HEK293 (cell line): ENCODE measurements around the gene EBF4.

Experiments used
- CTCF ChIA-PET: fragments of 350-600 bp; formaldehyde crosslinking; extraction: SDS; loops from one replicate; lab custom pipeline; 2021; ENCODE audit warnings: antibody characterized with exemption; lab: Yijun Ruan, JAX
- POLR2A ChIA-PET: fragments of 300-600 bp; formaldehyde crosslinking; extraction: SDS; loops from one replicate; lab custom pipeline; 2020; ENCODE audit warnings: antibody characterized with exemption, inconsistent platforms; lab: Yijun Ruan, JAX
- H3K27ac ChIP-seq: fragments of 200-500 bp; sonication (Bioruptor generic); 2 replicates; pipeline ENCODE4 v1.5.1; 2014; ENCODE audit warnings: low read depth, low read length, control low read depth, inconsistent platforms; ENCODE audit errors: extremely low read depth
- H3K36me3 ChIP-seq, 2 experiments: fragments of 200-500 bp in 1 of 2; sonication (Bioruptor generic) in 1 of 2; 1 replicate in 1 of 2; 2 replicates in 1 of 2; pipeline ENCODE4 v1.5.1; 2014 to 2017; ENCODE audit warnings: inconsistent platforms in 2 of 2, low read length in 2 of 2; ENCODE audit not compliant: control insufficient read depth in 2 of 2, insufficient read depth in 1 of 2
- H3K4me1 ChIP-seq: fragments of 200-500 bp; sonication (Bioruptor generic); 2 replicates; pipeline ENCODE4 v1.5.1; 2014; ENCODE audit warnings: mild to moderate bottlenecking, low read length, inconsistent platforms; ENCODE audit not compliant: control insufficient read depth, insufficient read depth
- H3K4me3 ChIP-seq: 2 replicates; pipeline ENCODE4 v1.5.1; 2011; ENCODE audit warnings: low read depth, mild to moderate bottlenecking, control low read depth, low read length, moderate library complexity
- H3K9me3 ChIP-seq: fragments of 200-500 bp; sonication (Bioruptor generic); 2 replicates; pipeline ENCODE4 v1.5.1; 2014; ENCODE audit warnings: low read depth, low read length, inconsistent platforms; ENCODE audit not compliant: control insufficient read depth, insufficient read depth
- BCL11A ChIP-seq: fragments of 450-650 bp; formaldehyde crosslinking; IDR thresholded peaks from 2 replicates; pipeline ENCODE4 v1.5.1; 2016; ENCODE audit warnings: low read depth, missing biosample characterization, missing genetic modification characterization
- BCL11B ChIP-seq: fragments of 450-650 bp; formaldehyde crosslinking; IDR thresholded peaks from 2 replicates; pipeline ENCODE4 v1.5.1; 2016; ENCODE audit warnings: low read depth, missing biosample characterization, missing genetic modification characterization
- EGR2 ChIP-seq: fragments of 450-650 bp; formaldehyde crosslinking; IDR thresholded peaks from 2 replicates; pipeline ENCODE4 v1.5.1; 2016; ENCODE audit warnings: low read depth, missing biosample characterization, missing genetic modification characterization
- KLF8 ChIP-seq: fragments of 450-650 bp; formaldehyde crosslinking; IDR thresholded peaks from 2 replicates; pipeline ENCODE4 v1.5.1; 2016; ENCODE audit warnings: missing biosample characterization, missing genetic modification characterization
- SP3 ChIP-seq: fragments of 450-650 bp; formaldehyde crosslinking; IDR thresholded peaks from 2 replicates; pipeline ENCODE4 v1.5.1; 2016; ENCODE audit warnings: missing biosample characterization, missing genetic modification characterization
- ZBTB1 ChIP-seq: fragments of 450-650 bp; formaldehyde crosslinking; IDR thresholded peaks from 2 replicates; pipeline ENCODE4 v1.5.1; 2016; ENCODE audit warnings: missing biosample characterization, missing genetic modification characterization
- ZBTB48 ChIP-seq: fragments of 450-650 bp; formaldehyde crosslinking; IDR thresholded peaks from 2 replicates; pipeline ENCODE4 v1.5.1; 2016; ENCODE audit warnings: missing biosample characterization, missing genetic modification characterization
- ZBTB7A ChIP-seq: fragments of 450-650 bp; formaldehyde crosslinking; IDR thresholded peaks from 2 replicates; pipeline ENCODE4 v1.5.1; 2016; ENCODE audit warnings: low read depth, missing biosample characterization, missing genetic modification characterization
- ZFP3 ChIP-seq: fragments of 450-650 bp; formaldehyde crosslinking; IDR thresholded peaks from 2 replicates; pipeline ENCODE4 v1.5.1; 2016; ENCODE audit warnings: low read depth, missing biosample characterization, missing genetic modification characterization
- ZFP37 ChIP-seq: fragments of 450-650 bp; formaldehyde crosslinking; IDR thresholded peaks from 2 replicates; pipeline ENCODE4 v1.5.1; 2016; ENCODE audit warnings: missing biosample characterization, missing genetic modification characterization
- ZIC2 ChIP-seq: fragments of 450-650 bp; formaldehyde crosslinking; IDR thresholded peaks from 2 replicates; pipeline ENCODE4 v1.5.1; 2016; ENCODE audit warnings: missing biosample characterization, missing genetic modification characterization
- ZNF138 ChIP-seq: fragments of 450-650 bp; formaldehyde crosslinking; IDR thresholded peaks from 2 replicates; pipeline ENCODE4 v1.5.1; 2016; ENCODE audit warnings: missing biosample characterization, missing genetic modification characterization, borderline replicate concordance
- ZNF175 ChIP-seq: fragments of 450-650 bp; formaldehyde crosslinking; IDR thresholded peaks from 2 replicates; pipeline ENCODE4 v1.5.1; 2016; ENCODE audit warnings: missing biosample characterization, missing genetic modification characterization
- ZNF18 ChIP-seq: fragments of 450-650 bp; formaldehyde crosslinking; IDR thresholded peaks from 2 replicates; pipeline ENCODE4 v1.5.1; 2016; ENCODE audit warnings: missing biosample characterization, missing genetic modification characterization
- ZNF2 ChIP-seq: fragments of 450-650 bp; formaldehyde crosslinking; IDR thresholded peaks from 2 replicates; pipeline ENCODE4 v1.5.1; 2016; ENCODE audit warnings: missing biosample characterization, missing genetic modification characterization
- ZNF274 ChIP-seq, 2 experiments: fragments of 200-500 bp in 1 of 2; fragments of 450-650 bp in 1 of 2; sonication (Bioruptor generic) in 1 of 2; formaldehyde crosslinking in 1 of 2; IDR thresholded peaks; 2 replicates each; pipeline versions ENCODE4 v1.5.1 to v1.6.1; 2014 to 2016; ENCODE audit warnings: borderline replicate concordance in 1 of 2, inconsistent platforms in 1 of 2, low read length in 1 of 2, missing biosample characterization in 1 of 2, missing genetic modification characterization in 1 of 2
- ZNF302 ChIP-seq: fragments of 450-650 bp; formaldehyde crosslinking; IDR thresholded peaks from 2 replicates; pipeline ENCODE4 v1.5.1; 2016; ENCODE audit warnings: missing biosample characterization, missing genetic modification characterization, low read depth
- ZNF341 ChIP-seq: fragments of 450-650 bp; formaldehyde crosslinking; IDR thresholded peaks from 2 replicates; pipeline ENCODE4; 2016; ENCODE audit warnings: low read depth, missing biosample characterization, missing genetic modification characterization
- ZNF426 ChIP-seq: fragments of 450-650 bp; formaldehyde crosslinking; IDR thresholded peaks from 2 replicates; pipeline ENCODE4 v1.5.1; 2017; ENCODE audit warnings: missing biosample characterization, missing genetic modification characterization, mild to moderate bottlenecking, inconsistent platforms, moderate library complexity
- ZNF473 ChIP-seq: fragments of 450-650 bp; formaldehyde crosslinking; IDR thresholded peaks from 2 replicates; pipeline ENCODE4 v1.5.1; 2017; ENCODE audit warnings: missing biosample characterization, missing genetic modification characterization
- ZNF510 ChIP-seq: fragments of 450-650 bp; formaldehyde crosslinking; IDR thresholded peaks from 2 replicates; pipeline ENCODE4 v1.5.1; 2018; ENCODE audit warnings: mild to moderate bottlenecking, missing genetic modification characterization, missing biosample characterization; ENCODE audit not compliant: insufficient replicate concordance
- ZNF585B ChIP-seq: fragments of 450-650 bp; formaldehyde crosslinking; IDR thresholded peaks from 2 replicates; pipeline ENCODE4 v1.5.1; 2016; ENCODE audit warnings: missing biosample characterization, missing genetic modification characterization
- ZNF610 ChIP-seq: fragments of 450-650 bp; formaldehyde crosslinking; IDR thresholded peaks from 2 replicates; pipeline ENCODE4 v1.5.1; 2016; ENCODE audit warnings: missing biosample characterization, missing genetic modification characterization, borderline replicate concordance
- ZNF623 ChIP-seq: fragments of 450-650 bp; formaldehyde crosslinking; IDR thresholded peaks from 2 replicates; pipeline ENCODE4 v1.5.1; 2016; ENCODE audit warnings: missing biosample characterization, missing genetic modification characterization
- ZNF629 ChIP-seq: fragments of 450-650 bp; formaldehyde crosslinking; IDR thresholded peaks from 2 replicates; pipeline ENCODE4 v1.5.1; 2017; ENCODE audit warnings: missing biosample characterization, missing genetic modification characterization
- ZNF639 ChIP-seq: fragments of 450-650 bp; formaldehyde crosslinking; IDR thresholded peaks from 2 replicates; pipeline ENCODE4 v1.5.1; 2016; ENCODE audit warnings: missing biosample characterization, missing genetic modification characterization
- ZNF645 ChIP-seq: fragments of 450-650 bp; formaldehyde crosslinking; IDR thresholded peaks from 2 replicates; pipeline ENCODE4; 2016; ENCODE audit warnings: missing biosample characterization, missing genetic modification characterization
- ZNF776 ChIP-seq: fragments of 450-650 bp; formaldehyde crosslinking; IDR thresholded peaks from 2 replicates; pipeline ENCODE4 v1.5.0; 2017; ENCODE audit warnings: missing biosample characterization, missing genetic modification characterization, borderline replicate concordance

The EBF4 gene

DNA sequence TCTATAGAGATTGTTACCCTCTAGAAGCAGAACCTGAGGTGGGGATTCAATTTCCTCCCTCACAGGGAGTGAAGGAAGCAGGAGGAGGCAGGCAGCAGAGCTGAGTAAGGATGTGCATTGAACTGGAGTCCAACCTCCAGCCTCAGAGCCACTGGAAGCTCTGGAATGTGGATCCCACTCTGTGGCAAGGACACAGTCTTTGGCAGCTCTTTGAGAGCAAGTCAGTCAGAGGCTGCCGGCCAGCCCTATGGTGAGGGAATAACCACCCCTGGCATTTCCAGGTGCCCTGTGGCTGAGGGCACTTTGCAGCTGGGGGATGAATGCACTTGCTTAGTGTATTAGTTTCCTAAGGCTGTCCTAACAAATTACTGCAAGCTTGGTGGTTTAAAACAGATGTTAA is 37.2 kb downstream of the EBF4 start (continued):
- TF ChIP-seq ZBTB1 (tag by site-specific recombination) (no peak), SP3 (no peak), ZNF585B (tag by site-specific recombination) (no peak), ZNF473 (tag by site-specific recombination) (no peak), ZNF2 (tag by site-specific recombination) (no peak), ZNF302 (tag by site-specific recombination) (no peak), ZBTB48 (tag by site-specific recombination) (no peak), ZNF623 (tag by site-specific recombination) (no peak), ZNF610 (tag by site-specific recombination) (no peak)

DNA sequence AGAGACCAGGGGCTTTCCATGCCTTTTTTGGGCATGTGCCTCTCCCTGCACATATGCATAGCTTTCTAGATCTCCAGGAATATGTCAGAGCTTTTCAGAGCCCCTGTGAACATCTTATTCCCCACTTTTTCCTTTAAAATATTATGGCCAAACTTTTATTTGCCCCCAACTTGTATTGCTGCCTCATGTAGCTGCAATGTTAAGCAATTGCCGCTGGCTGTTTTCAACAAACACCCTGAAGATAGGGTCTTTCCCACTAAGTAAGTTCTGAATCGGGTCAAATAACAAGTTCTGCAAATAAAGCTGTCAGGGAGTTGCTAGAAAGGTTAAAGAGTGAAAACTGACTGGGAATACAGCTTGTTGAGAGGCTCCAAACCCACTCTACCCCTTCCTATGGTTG is 42.3 kb downstream of the EBF4 start:
- TF ChIP-seq ZFP37 (tag by site-specific recombination) (no peak), ZBTB7A (tag by site-specific recombination) (no peak), ZNF510 (tag by site-specific recombination) (no peak), ZNF610 (tag by site-specific recombination) (no peak), KLF8 (tag by site-specific recombination) (no peak), ZNF426 (tag by site-specific recombination) (no peak), ZNF175 (tag by site-specific recombination) (no peak), ZNF629 (tag by site-specific recombination) (no peak), BCL11B (tag by site-specific recombination) (no peak), EGR2 (tag by site-specific recombination) (no peak), ZFP3 (no peak), ZNF341 (no peak), ZNF18 (tag by site-specific recombination) (no peak), ZNF639 (no peak), ZNF274 (IDR thresholded peaks at IDR 0.05; ENCODE audit: low read length) (no peak), ZNF274 (tag by site-specific recombination; IDR thresholded peaks at IDR 0.05; ENCODE audit: borderline replicate concordance) (no peak), ZNF138 (tag by site-specific recombination) (no peak), ZIC2 (no peak), ZNF776 (no peak), BCL11A (tag by site-specific recombination) (no peak), ZNF645 (tag by site-specific recombination) (no peak)
- Histone ChIP-seq H3K36me3 (no peaks in the 10 kb centered on the region), H3K4me3 (no peak overlapping the region), H3K4me1 (no peaks in the 10 kb centered on the region), H3K9me3 (no peaks in the 10 kb centered on the region), H3K27ac (no peak overlapping the region)
- POLR2A ChIA-PET: no interaction called here
- CTCF ChIA-PET: interaction anchor here (1.1 to 2.1 kb wide), 6 partner anchors 9 to 48 kb away, joined by 3 to 8 read pairs (median 4); no protein-coding TSS in a partner anchor
